OCI-LY1 (cell line): ENCODE data around the gene SNRNP70.
"Not testable (repeated sequence)": the region's sequence is repeated elsewhere in the genome, so short reads cannot be mapped to it uniquely, and the experiment has no call there.

Source experiments
- H2AFZ ChIP-seq: fragments of 200-600 bp; sonication (generic), shearing (Covaris generic); 2 replicates; pipeline ENCODE4 v1.6.0; 2014; ENCODE audit warnings: antibody characterized with exemption, mild to moderate bottlenecking, low read length
- H3F3A ChIP-seq: fragments of 200-600 bp; sonication (generic), shearing (Covaris generic); 2 replicates; pipeline ENCODE4 v1.6.0; 2014; ENCODE audit warnings: mild to moderate bottlenecking, antibody characterized with exemption, low read length, moderate library complexity; ENCODE audit not compliant: insufficient read depth
- H3K27ac ChIP-seq: fragments of 200-600 bp; sonication (generic); 2 replicates; pipeline ENCODE4 v1.5.1; 2014; ENCODE audit warnings: low read length, mixed run types, mild to moderate bottlenecking, low read depth; ENCODE audit not compliant: poor library complexity, severe bottlenecking
- H3K27me3 ChIP-seq: fragments of 200-600 bp; sonication (generic); 2 replicates; pipeline ENCODE4 v1.6.0; 2014; ENCODE audit warnings: antibody characterized with exemption, mild to moderate bottlenecking, low read length, moderate library complexity; ENCODE audit not compliant: insufficient read depth
- H3K36me3 ChIP-seq: fragments of 200-600 bp; sonication (generic); 2 replicates; pipeline ENCODE4 v1.6.1; 2014; ENCODE audit warnings: mild to moderate bottlenecking, antibody characterized with exemption, low read length, moderate library complexity, mixed read lengths; ENCODE audit not compliant: insufficient read depth
- H3K4me1 ChIP-seq: fragments of 200-600 bp; sonication (generic); 2 replicates; pipeline ENCODE4 v1.5.1; 2014; ENCODE audit warnings: mild to moderate bottlenecking, low read length, moderate library complexity; ENCODE audit not compliant: insufficient read depth, severe bottlenecking
- H3K4me2 ChIP-seq: fragments of 200-600 bp; sonication (generic), shearing (Covaris generic); 2 replicates; pipeline ENCODE4 v1.6.1; 2014; ENCODE audit warnings: low read length
- H3K4me3 ChIP-seq: fragments of 200-600 bp; sonication (generic); 2 replicates; pipeline ENCODE4 v1.5.1; 2014; ENCODE audit warnings: low read length, low read depth, mild to moderate bottlenecking, mixed read lengths; ENCODE audit not compliant: poor library complexity, severe bottlenecking
- H3K79me2 ChIP-seq: fragments of 200-600 bp; shearing (Covaris generic); 2 replicates; pipeline ENCODE4 v1.6.1; 2016; ENCODE audit warnings: mixed run types, low read length, mixed read lengths; ENCODE audit not compliant: insufficient read depth
- H3K9ac ChIP-seq: fragments of 200-600 bp; sonication (generic), shearing (Covaris generic); 2 replicates; pipeline ENCODE4 v1.6.1; 2014; ENCODE audit warnings: mild to moderate bottlenecking, low read length, mixed read lengths
- H3K9me2 ChIP-seq: fragments of 200-600 bp; sonication (generic), shearing (Covaris generic); 2 replicates; pipeline ENCODE4 v1.6.1; 2014; ENCODE audit warnings: low read depth, mild to moderate bottlenecking, low read length, mixed read lengths
- H3K9me3 ChIP-seq: fragments of 200-600 bp; shearing (Covaris generic); 2 replicates; pipeline ENCODE4 v1.6.1; 2014; ENCODE audit warnings: low read length, mixed read lengths
- H4K20me1 ChIP-seq: fragments of 200-600 bp; sonication (generic), shearing (Covaris generic); 2 replicates; pipeline ENCODE4 v1.6.0; 2016; ENCODE audit warnings: mild to moderate bottlenecking, low read length; ENCODE audit not compliant: insufficient read depth
- CTCF ChIP-seq: fragments of 200-600 bp; sonication (generic), shearing (Covaris generic); IDR thresholded peaks from 2 replicates; pipeline ENCODE4 v1.5.1; 2017; ENCODE audit warnings: mild to moderate bottlenecking, antibody characterized with exemption, low read length, moderate library complexity, mixed read lengths
- EZH2 ChIP-seq: fragments of 200-600 bp; sonication (generic), shearing (Covaris generic); IDR thresholded peaks from 2 replicates; pipeline ENCODE4 v1.8.0; 2017; ENCODE audit warnings: borderline replicate concordance, mixed run types, mild to moderate bottlenecking, antibody characterized with exemption, low read length, moderate library complexity, mixed read lengths

Gene SNRNP70

GRCh38 chr19:49056101-49056901 is 28.9 kb upstream of the SNRNP70 start:
- peaks cover 4% of the 10 kb centered on the region for H3K4me1 ChIP-seq
- H3K27ac ChIP-seq = no peak overlapping the region
- no peaks in the 10 kb centered on the region for H3K9me2 ChIP-seq
- TF ChIP-seq EZH2 (no peak), CTCF (peak; percentile 17; the same call in 1 of the 2 replicates)
- H3K4me2 ChIP-seq = peak overlapping the region; percentile 61
- no peaks in the 10 kb centered on the region for H3K9me3 ChIP-seq
- H3F3A ChIP-seq = no peaks in the 10 kb centered on the region
- H4K20me1 ChIP-seq = no peaks in the 10 kb centered on the region
- no peaks in the 10 kb centered on the region for H3K36me3 ChIP-seq
- peaks cover 5% of the 10 kb centered on the region; the same call in 1 of the 2 replicates for H3K27me3 ChIP-seq
- H3K79me2 ChIP-seq = no peaks in the 10 kb centered on the region
- peak overlapping the region; percentile 50 for H3K4me3 ChIP-seq
- H2AFZ ChIP-seq = no peak overlapping the region
- no peak overlapping the region; the same call in 1 of the 2 replicates for H3K9ac ChIP-seq

GRCh38 chr19:49056902-49057596 is 28.2 kb upstream of the SNRNP70 start:
- peak overlapping the region; percentile 61; the same call in 1 of the 2 replicates for H3K4me2 ChIP-seq
- H4K20me1 ChIP-seq, H3K36me3 ChIP-seq, H3K4me1 ChIP-seq, H3K9me2 ChIP-seq, H3K9ac ChIP-seq, H3K4me3 ChIP-seq, H3F3A ChIP-seq, H3K27me3 ChIP-seq, H3K9me3 ChIP-seq, H3K27ac ChIP-seq, H3K79me2 ChIP-seq, H2AFZ ChIP-seq: not testable (repeated sequence)

GRCh38 chr19:49057636-49058234 is 27.5 kb upstream of the SNRNP70 start, which contains the start of gene CGB7:
Gene CGB7, minus strand, starts transcription at chr19:49057749. Its CDS starts 2,374 bp downstream, at chr19:49055375.
- no peak within 1 kb of the TSS for H2AFZ ChIP-seq
- peak within 1 kb of the TSS; percentile 61 for H3K4me2 ChIP-seq
- peaks cover 4% of the 10 kb centered on the region for H3K4me1 ChIP-seq
- no peaks in the 10 kb centered on the region for H4K20me1 ChIP-seq
- H3K4me3 ChIP-seq = peak within 1 kb of the TSS; percentile 50
- no peaks in the 10 kb centered on the region for H3K36me3 ChIP-seq
- no peaks in the 10 kb centered on the region for H3K79me2 ChIP-seq
- no peaks in the 10 kb centered on the region for H3K9me2 ChIP-seq
- TF ChIP-seq CTCF = no peak
- no peaks in the 10 kb centered on the region for H3F3A ChIP-seq
- peaks cover 5% of the 10 kb centered on the region; the same call in 1 of the 2 replicates for H3K27me3 ChIP-seq
- no peaks in the 10 kb centered on the region for H3K9me3 ChIP-seq
- H3K27ac ChIP-seq = no peak within 1 kb of the TSS
- H3K9ac ChIP-seq = no peak within 1 kb of the TSS; the same call in 1 of the 2 replicates
